Endodermal cell (in vitro differentiated cells): ENCODE results near the gene IGF2. TPM values are rescaled to one million over a fixed set of nuclear protein-coding genes. Genes with fewer than 3 reads are reported as not detected.

Source experiments
- DNase-seq: peaks from one replicate; pipeline ENCODE4 v3.0.0-alpha.2; 2017
- H3K27ac ChIP-seq: 2 replicates; pipeline ENCODE4 v1.5.1; 2013; ENCODE audit warnings: mild to moderate bottlenecking, low read depth, low read length, moderate library complexity
- H3K27me3 ChIP-seq: 2 replicates; pipeline ENCODE4 v1.6.1; 2013; ENCODE audit warnings: mild to moderate bottlenecking, low read length, moderate library complexity; ENCODE audit not compliant: insufficient read depth, control insufficient read depth, poor library complexity, severe bottlenecking
- H3K36me3 ChIP-seq: 2 replicates; pipeline ENCODE4 v1.7.0; 2013; ENCODE audit warnings: mild to moderate bottlenecking, low read length, moderate library complexity; ENCODE audit not compliant: control insufficient read depth, insufficient read depth
- H3K4me1 ChIP-seq: one replicate; pipeline ENCODE4 v1.7.0; 2013; ENCODE audit warnings: low read length; ENCODE audit not compliant: control insufficient read depth, insufficient read depth
- H3K4me3 ChIP-seq: 2 replicates; pipeline ENCODE4 v1.5.1; 2013; ENCODE audit warnings: mild to moderate bottlenecking, low read length, moderate library complexity
- H3K9ac ChIP-seq: 2 replicates; pipeline ENCODE4 v1.6.1; 2013; ENCODE audit warnings: mild to moderate bottlenecking, low read length, moderate library complexity; ENCODE audit not compliant: poor library complexity, severe bottlenecking; ENCODE audit errors: extremely low read depth
- H3K9me3 ChIP-seq: 2 replicates; pipeline ENCODE4 v1.6.1; 2013; ENCODE audit warnings: mild to moderate bottlenecking, low read length, moderate library complexity; ENCODE audit not compliant: control insufficient read depth
- H3K27ac Mint-ChIP-seq: 2 replicates; pipeline ENCODE4 v1.8.0; 2020; ENCODE audit warnings: mixed read lengths
- H3K27me3 Mint-ChIP-seq: 2 replicates; pipeline ENCODE4 v1.8.0; 2021; ENCODE audit warnings: mild to moderate bottlenecking, mixed read lengths; ENCODE audit not compliant: insufficient read depth
- H3K36me3 Mint-ChIP-seq: 2 replicates; pipeline ENCODE4 v1.8.0; 2020; ENCODE audit warnings: low read depth, mixed read lengths
- H3K4me1 Mint-ChIP-seq: 2 replicates; pipeline ENCODE4 v1.8.0; 2020; ENCODE audit warnings: mixed read lengths
- H3K4me3 Mint-ChIP-seq: 2 replicates; pipeline ENCODE4 v1.8.0; 2020; ENCODE audit warnings: mild to moderate bottlenecking, moderate library complexity, mixed read lengths
- H3K9me3 Mint-ChIP-seq: 2 replicates; pipeline ENCODE4 v1.8.0; 2020; ENCODE audit warnings: mild to moderate bottlenecking, mixed read lengths
- CTCF ChIP-seq: fragments of 200-600 bp; sonication (generic); conservative IDR thresholded peaks from 2 replicates; pipeline ENCODE4 v1.5.0; 2021; ENCODE audit warnings: antibody characterized with exemption, mild to moderate bottlenecking
- WGBS, 2 experiments: methylation state at CpG; one replicate each; pipeline versions ENCODE4 v1.1.5 to v1.1.7; 2013; ENCODE audit warnings: missing lambda C conversion rate in 2 of 2, mixed read lengths in 1 of 2; ENCODE audit not compliant: insufficient coverage in 1 of 2, insufficient read length in 1 of 2; 5-methylcytosine and 5-hydroxymethylcytosine counted together
- total RNA-seq, 2 donors: library from RNA; stranded (reverse); fragmentation: NEBNext Ultra II Directional in 1 of 2; extraction: Animal tissue kit (Norgen Biotek cat#: 25700) in 1 of 2; gene quantifications; 2 replicates in 1 of 2; 3 replicates in 1 of 2; pipeline ENCODE4 v1.2.1, GENCODE V29; 2021

The IGF2 gene
- total RNA-seq, 2 donors from 2014 or later = 0.80 to 5.1 TPM

DNA sequence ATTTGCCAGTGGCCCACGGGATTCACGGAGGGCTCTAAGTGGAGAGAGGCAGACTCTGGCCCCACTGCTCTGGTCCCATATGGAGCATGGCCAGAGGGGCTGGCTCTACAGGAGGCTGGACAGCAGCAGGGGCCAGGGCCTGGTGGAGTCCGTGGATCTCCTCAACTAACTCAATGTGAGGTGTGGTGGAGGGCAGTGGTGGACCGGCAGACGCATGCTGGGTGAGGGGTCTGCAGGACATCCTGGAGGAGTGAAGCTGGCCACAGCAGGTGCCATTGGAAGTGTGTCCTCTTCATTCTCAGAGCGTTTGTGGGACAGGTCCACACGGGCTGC lies 15.6 kb downstream of the IGF2 start:
- H3K4me1 ChIP-seq = peaks cover 7% of the 10 kb centered on the region
- no peaks in the 10 kb centered on the region for H3K36me3 Mint-ChIP-seq
- H3K27ac Mint-ChIP-seq = no peak overlapping the region
- no peak overlapping the region for H3K27ac ChIP-seq
- H3K4me1 Mint-ChIP-seq = peaks cover 6% of the 10 kb centered on the region
- no peak for TF ChIP-seq CTCF
- H3K36me3 ChIP-seq = no peaks in the 10 kb centered on the region
- H3K9me3 ChIP-seq = no peaks in the 10 kb centered on the region
- H3K9ac ChIP-seq = no peak overlapping the region
- DNase-seq = no peak
- no peaks in the 10 kb centered on the region for H3K27me3 ChIP-seq
- no peak overlapping the region for H3K4me3 ChIP-seq
- H3K9me3 Mint-ChIP-seq = peaks cover 2% of the 10 kb centered on the region
- H3K4me3 Mint-ChIP-seq = no peak overlapping the region
- peaks cover 14% of the 10 kb centered on the region for H3K27me3 Mint-ChIP-seq
- 90 to 93% methylated on average over 3 to 7 of the region's 7 CpGs for WGBS, 2 experiments

- Histone ChIP-seq H3K27ac (no peak overlapping the region), H3K27me3 (no peaks in the 10 kb centered on the region), H3K4me1 (peaks cover 7% of the 10 kb centered on the region), H3K4me3 (no peak overlapping the region), H3K9me3 (no peaks in the 10 kb centered on the region), H3K9ac (no peak overlapping the region), H3K36me3 (no peaks in the 10 kb centered on the region)
- DNase-seq = no peak
- Mint-ChIP-seq H3K27ac (no peak overlapping the region), H3K4me1 (peaks cover 6% of the 10 kb centered on the region), H3K9me3 (peaks cover 7% of the 10 kb centered on the region), H3K4me3 (no peak overlapping the region), H3K36me3 (no peaks in the 10 kb centered on the region), H3K27me3 (peaks cover 17% of the 10 kb centered on the region)
- TF ChIP-seq CTCF = no peak
- 91 to 95% methylated on average over 3 to 13 of the region's 13 CpGs for WGBS, 2 experiments
Measured at GRCh38 chr11:2122907-2123627, 16.1 kb downstream of the IGF2 start.

- Histone ChIP-seq H3K27ac (no peak overlapping the region), H3K4me3 (no peak overlapping the region), H3K9me3 (peaks cover 2% of the 10 kb centered on the region), H3K36me3 (no peaks in the 10 kb centered on the region), H3K9ac (no peak overlapping the region), H3K27me3 (no peaks in the 10 kb centered on the region), H3K4me1 (peaks cover 7% of the 10 kb centered on the region)
- Mint-ChIP-seq H3K9me3 (peaks cover 13% of the 10 kb centered on the region), H3K4me3 (no peak overlapping the region), H3K4me1 (peaks cover 6% of the 10 kb centered on the region), H3K27ac (no peak overlapping the region), H3K36me3 (no peaks in the 10 kb centered on the region), H3K27me3 (peaks cover 18% of the 10 kb centered on the region)
- no peak for TF ChIP-seq CTCF
- 47 to 70% methylated on average over 4 to 19 of the region's 19 CpGs for WGBS, 2 experiments
- DNase-seq = no peak
Measured at GRCh38 chr11:2122222-2122906, 16.8 kb downstream of the IGF2 start.
